Activated CD4-positive, alpha-beta T cell treated with anti-CD3 and anti-CD28 coated beads, Interleukin-2, amount 10 ng/mL, durations not matched to agents 7 days and 5 days (primary cell): ENCODE results near the gene DDB1. TPM values are rescaled to one million over a fixed set of nuclear protein-coding genes. Genes with fewer than 3 reads are reported as not detected.

Experiments used
- CTCF ChIA-PET: fragments of 350-600 bp; sonication (Branson Sonifier 250); formaldehyde crosslinking; loops from one replicate; lab custom pipeline; 2021; ENCODE audit warnings: antibody characterized with exemption; lab: Charles Lee
- POLR2A ChIA-PET: fragments of 350-600 bp; sonication (Branson Sonifier 250); formaldehyde crosslinking; loops from one replicate; lab custom pipeline; 2021; ENCODE audit warnings: antibody characterized with exemption; lab: Charles Lee
- DNase-seq: peaks from one replicate; pipeline ENCODE4 v3.0.0-alpha.2; 2020
- H3K27ac Mint-ChIP-seq: one replicate; pipeline ENCODE4 v1.8.0; 2021; ENCODE audit warnings: mild to moderate bottlenecking, moderate library complexity, mixed read lengths
- H3K27me3 Mint-ChIP-seq: one replicate; pipeline ENCODE4 v1.8.0; 2021; ENCODE audit warnings: mixed read lengths
- H3K36me3 Mint-ChIP-seq: one replicate; pipeline ENCODE4 v1.8.0; 2021; ENCODE audit warnings: low read depth, mixed read lengths
- H3K4me1 Mint-ChIP-seq: one replicate; pipeline ENCODE4 v1.8.0; 2021; ENCODE audit warnings: mixed read lengths
- H3K4me3 Mint-ChIP-seq: one replicate; pipeline ENCODE4 v1.8.0; 2021; ENCODE audit warnings: mild to moderate bottlenecking, moderate library complexity, mixed read lengths
- H3K9me3 Mint-ChIP-seq: one replicate; pipeline ENCODE4 v1.8.0; 2021; ENCODE audit warnings: mixed read lengths
- total RNA-seq, 2 experiments: library from RNA; stranded (reverse); gene quantifications; one replicate each; pipeline ENCODE4 v1.2.3, GENCODE V29; 2021

DDB1 gene
- total RNA-seq, 2 experiments from 2014 or later: 207 to 222 TPM

DNA sequence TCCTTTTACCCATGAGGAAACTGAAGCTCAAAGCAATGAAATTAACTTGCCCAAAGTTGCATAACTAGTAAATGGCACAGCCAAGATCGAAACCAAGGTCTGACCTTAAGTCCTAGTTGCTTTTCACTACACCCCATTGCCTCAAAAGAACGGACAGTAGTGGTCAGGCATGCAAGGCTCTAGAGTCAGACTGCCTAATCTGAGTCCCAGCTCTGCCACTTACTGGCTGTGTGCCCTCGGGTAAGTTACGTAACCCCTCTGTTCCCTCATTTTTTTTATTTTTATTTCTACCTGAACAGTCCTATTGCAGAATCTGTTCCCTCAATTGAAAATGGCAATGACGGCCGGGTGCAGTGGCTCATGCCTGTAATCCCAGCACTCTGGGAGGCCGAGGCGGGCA, 19.1 kb upstream of the DDB1 start:
- no peak for DNase-seq
- ChIA-PET POLR2A (no interaction called here), CTCF (interaction anchor here (0.7 to 2.3 kb wide), 2 partner anchors 16 to 33 kb away, joined by 3 to 9 read pairs; no protein-coding TSS in a partner anchor)
- Mint-ChIP-seq H3K4me3 (no peak overlapping the region), H3K4me1 (peaks cover 4% of the 10 kb centered on the region), H3K9me3 (no peaks in the 10 kb centered on the region), H3K27me3 (no peaks in the 10 kb centered on the region), H3K36me3 (peaks cover 21% of the 10 kb centered on the region), H3K27ac (no peak overlapping the region)

DNA sequence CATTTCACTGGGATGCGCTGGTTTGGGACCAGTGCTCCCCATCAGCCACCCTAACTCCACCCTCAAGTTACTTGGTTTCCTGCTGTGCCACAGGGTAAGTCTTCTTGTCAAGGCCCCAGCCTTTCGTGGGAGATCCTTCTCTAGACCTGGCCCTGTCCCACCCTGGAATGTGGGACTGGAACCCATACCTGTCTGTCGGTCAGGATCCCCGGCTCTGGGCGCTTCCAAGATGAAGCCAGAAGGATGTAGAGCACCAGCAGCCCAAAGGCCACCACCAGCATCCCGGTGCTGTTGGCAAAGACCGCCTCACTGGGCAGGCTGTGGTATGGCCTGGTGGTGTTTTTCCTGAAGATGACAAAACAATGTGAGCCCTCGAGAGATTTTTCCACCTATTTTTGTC, 17.9 kb upstream of the DDB1 start:
- CTCF ChIA-PET: interaction anchor here (2.3 kb wide), 1 partner anchor 15 kb away, joined by 9 read pairs; no protein-coding TSS in a partner anchor

DNA sequence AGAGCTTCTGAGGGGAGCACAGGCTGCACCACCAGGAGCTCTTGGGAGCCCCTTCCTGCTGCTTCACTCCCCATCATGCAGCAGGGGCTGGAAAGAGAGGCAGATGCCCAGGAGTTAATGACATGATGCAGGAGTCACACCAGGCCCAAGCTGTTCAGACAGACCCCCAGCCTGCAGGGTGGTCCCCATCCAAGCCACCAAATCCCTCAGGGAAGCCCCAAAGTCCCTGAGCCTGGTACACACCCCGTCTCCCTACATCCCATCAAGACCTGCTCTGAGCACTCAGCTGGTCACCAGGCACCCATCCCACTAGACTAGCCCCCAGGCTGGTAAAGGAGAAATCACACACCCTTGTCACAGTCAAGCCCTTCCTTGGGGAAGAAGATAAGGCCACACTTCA, 17.4 kb upstream of the DDB1 start:
- ChIA-PET CTCF (interaction anchor here (2.3 kb wide), 1 partner anchor 14 kb away, joined by 9 read pairs; no protein-coding TSS in a partner anchor), POLR2A (no interaction called here)
- H3K36me3 Mint-ChIP-seq: peaks cover 14% of the 10 kb centered on the region
- H3K27me3 Mint-ChIP-seq: no peaks in the 10 kb centered on the region
- no peak overlapping the region for H3K27ac Mint-ChIP-seq
- no peak overlapping the region for H3K4me3 Mint-ChIP-seq
- no peaks in the 10 kb centered on the region for H3K9me3 Mint-ChIP-seq
- peaks cover 4% of the 10 kb centered on the region for H3K4me1 Mint-ChIP-seq
- DNase-seq: no peak

More for the DNA sequence above, 17.9 kb upstream of the DDB1 start:
- peaks cover 14% of the 10 kb centered on the region for H3K36me3 Mint-ChIP-seq
- no peak overlapping the region for H3K4me3 Mint-ChIP-seq
- no peaks in the 10 kb centered on the region for H3K27me3 Mint-ChIP-seq
- DNase-seq: no peak
- POLR2A ChIA-PET: no interaction called here
- H3K9me3 Mint-ChIP-seq: no peaks in the 10 kb centered on the region
- peaks cover 4% of the 10 kb centered on the region for H3K4me1 Mint-ChIP-seq
- no peak overlapping the region for H3K27ac Mint-ChIP-seq

DNA sequence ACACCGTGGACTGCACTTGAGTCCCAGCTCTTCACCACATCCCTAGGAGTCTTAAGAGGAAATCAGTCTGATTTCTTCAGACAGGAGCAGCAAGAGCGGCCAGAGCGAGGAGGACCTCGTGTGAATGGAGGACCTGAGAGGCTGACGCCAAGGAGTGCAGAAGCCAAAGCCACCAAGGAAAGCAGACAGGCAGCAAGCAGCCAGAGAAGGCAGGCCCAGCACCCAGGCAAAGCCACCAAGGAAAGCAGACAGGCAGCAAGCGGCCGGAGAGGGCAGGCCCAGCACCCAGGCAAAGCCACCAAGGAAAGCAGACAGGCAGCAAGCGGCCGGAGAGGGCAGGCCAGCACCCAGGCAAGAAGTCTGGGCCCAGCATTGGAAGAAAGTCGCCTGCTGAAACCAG, 17.0 kb upstream of the DDB1 start:
- POLR2A ChIA-PET: no interaction called here
- Mint-ChIP-seq H3K27ac (peak overlapping the region; percentile 31), H3K4me3 (no peak overlapping the region)

DNA sequence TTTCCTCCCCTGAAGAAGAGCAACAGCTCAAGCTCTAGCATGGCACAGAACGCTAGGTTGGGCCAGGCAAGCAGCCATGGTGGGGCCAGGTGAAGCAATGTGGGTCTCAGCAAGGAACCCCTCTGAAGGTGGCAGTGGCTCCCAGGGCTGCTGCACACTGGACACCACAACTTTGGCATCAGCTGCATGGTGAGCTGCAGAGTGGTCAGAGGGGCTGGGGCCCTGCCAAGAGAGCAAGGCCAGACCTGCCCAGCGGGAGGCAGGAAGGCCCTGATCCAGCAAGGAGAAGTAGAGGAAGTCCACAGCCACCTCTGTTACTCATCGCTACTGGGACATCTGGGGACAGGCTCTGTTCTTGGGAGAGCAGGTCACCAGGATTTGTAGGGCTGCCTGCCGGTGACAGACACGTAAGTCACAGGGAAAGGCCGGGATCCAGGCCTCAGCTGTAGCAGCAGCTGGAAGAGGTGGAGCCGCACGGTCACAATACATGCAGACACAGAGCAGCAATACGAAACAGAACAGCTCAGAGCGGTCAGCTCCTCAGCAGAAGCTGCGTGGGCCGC, 16.4 kb upstream of the DDB1 start:
- Mint-ChIP-seq H3K27ac (no peak overlapping the region), H3K36me3 (peaks cover 14% of the 10 kb centered on the region), H3K4me3 (no peak overlapping the region), H3K4me1 (peaks cover 4% of the 10 kb centered on the region), H3K9me3 (no peaks in the 10 kb centered on the region), H3K27me3 (no peaks in the 10 kb centered on the region)
- ChIA-PET POLR2A (no interaction called here), CTCF (interaction anchor here (0.8 to 2.9 kb wide), 2 partner anchors 9 to 13 kb away, joined by 3 to 16 read pairs; no protein-coding TSS in a partner anchor)
- no peak for DNase-seq

More for the DNA sequence above, 17.0 kb upstream of the DDB1 start:
- no peak for DNase-seq
- CTCF ChIA-PET: interaction anchor here (2.3 to 2.9 kb wide), 2 partner anchors 14 kb away, joined by 9 to 16 read pairs; no protein-coding TSS in a partner anchor
- Mint-ChIP-seq H3K9me3 (no peaks in the 10 kb centered on the region), H3K4me1 (peaks cover 4% of the 10 kb centered on the region), H3K27me3 (no peaks in the 10 kb centered on the region), H3K36me3 (peaks cover 14% of the 10 kb centered on the region)

GRCh38 chr11:61347916-61348461, 15.1 kb upstream of the DDB1 start:
- no peaks in the 10 kb centered on the region for H3K27me3 Mint-ChIP-seq
- H3K36me3 Mint-ChIP-seq: peaks cover 8% of the 10 kb centered on the region
- DNase-seq: no peak
- no peak overlapping the region for H3K27ac Mint-ChIP-seq
- ChIA-PET POLR2A (interaction anchor here (0.7 kb wide), 1 partner anchor 12 kb away, joined by 5 read pairs; no protein-coding TSS in a partner anchor), CTCF (interaction anchor here (0.8 to 2.9 kb wide), 8 partner anchors 9 to 42 kb away, joined by 3 to 16 read pairs (median 4); partner anchors contain the start of genes DDB1 and TKFC)
- peaks cover 4% of the 10 kb centered on the region for H3K4me1 Mint-ChIP-seq
- no peak overlapping the region for H3K4me3 Mint-ChIP-seq
- H3K9me3 Mint-ChIP-seq: no peaks in the 10 kb centered on the region

DNA sequence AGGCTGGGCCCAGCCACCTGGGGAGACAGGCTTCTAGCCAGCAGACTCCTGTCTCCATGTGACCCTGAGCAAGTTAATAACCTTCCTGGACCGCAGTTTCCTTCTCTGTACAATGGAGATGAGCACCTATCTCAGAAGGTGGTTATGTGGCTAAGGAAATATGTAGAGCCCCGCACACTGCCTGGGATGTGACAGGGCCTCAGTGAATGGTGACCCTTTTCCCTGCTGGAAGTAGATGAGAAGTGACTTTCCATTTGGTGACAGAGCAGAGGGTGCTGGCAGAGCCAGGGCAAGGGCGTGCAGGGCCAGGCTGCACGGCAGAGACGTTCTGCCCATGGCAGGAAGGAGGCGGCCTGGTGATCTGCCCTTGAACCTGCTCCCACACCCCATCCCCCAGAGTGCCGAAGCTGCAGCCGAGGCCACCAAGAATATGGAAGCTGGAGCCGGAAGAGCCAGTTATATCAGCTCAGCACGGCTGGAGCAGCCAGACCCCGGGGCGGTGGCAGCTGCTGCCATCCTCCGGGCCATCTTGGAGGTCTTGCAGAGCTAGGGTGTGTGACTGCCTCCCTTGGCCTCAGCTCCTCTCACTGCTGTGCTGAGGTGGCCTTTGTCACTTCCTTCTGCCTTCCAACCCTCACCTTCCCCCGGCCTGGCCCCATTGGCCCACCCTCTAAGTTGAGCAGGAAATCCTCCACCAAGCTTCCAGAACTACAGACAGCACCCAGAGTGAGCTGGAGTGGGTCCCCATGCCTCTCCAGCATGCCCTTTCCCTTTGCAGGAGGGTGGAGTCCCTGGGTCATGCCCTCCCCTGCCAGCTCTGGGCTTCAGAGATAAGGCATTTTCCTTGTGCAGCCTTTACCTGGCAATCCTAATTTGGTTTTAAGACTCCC, 13.3 kb upstream of the DDB1 start:
- Mint-ChIP-seq H3K4me3 (no peak overlapping the region), H3K27ac (peak overlapping the region; percentile 50), H3K9me3 (no peaks in the 10 kb centered on the region), H3K4me1 (peaks cover 4% of the 10 kb centered on the region), H3K36me3 (peaks cover 4% of the 10 kb centered on the region), H3K27me3 (no peaks in the 10 kb centered on the region)
- ChIA-PET POLR2A (interaction anchor here (0.6 kb wide), 1 partner anchor 57 kb away, joined by 5 read pairs; no protein-coding TSS in a partner anchor), CTCF (interaction anchor here (1.1 to 2.5 kb wide), 4 partner anchors 10 to 81 kb away, joined by 3 to 12 read pairs (median 3); no protein-coding TSS in a partner anchor)
- no peak for DNase-seq

DNA sequence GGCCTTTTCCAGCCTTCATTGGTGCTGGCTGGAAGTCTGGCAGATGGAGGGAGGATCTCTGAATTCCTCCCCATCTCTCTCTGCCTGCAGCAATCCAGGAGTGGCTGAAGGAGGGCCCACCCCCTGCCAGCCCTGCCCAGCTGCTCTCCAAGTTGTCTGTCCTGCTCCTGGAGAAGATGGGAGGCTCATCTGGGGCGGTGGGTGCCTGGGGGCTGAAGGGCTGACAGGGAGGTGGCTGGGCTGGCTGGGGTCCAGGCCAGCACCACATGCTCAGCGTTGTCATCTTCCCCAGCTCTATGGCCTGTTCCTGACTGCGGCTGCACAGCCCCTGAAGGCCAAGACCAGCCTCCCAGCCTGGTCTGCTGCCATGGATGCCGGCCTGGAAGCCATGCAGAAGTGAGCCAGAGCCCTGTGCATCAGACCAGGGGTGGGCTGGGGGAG, 12.3 kb upstream of the DDB1 start:
- no peaks in the 10 kb centered on the region for H3K27me3 Mint-ChIP-seq
- CTCF ChIA-PET: interaction anchor here (0.9 to 2.5 kb wide), 2 partner anchors 9 to 20 kb away, joined by 3 to 12 read pairs; no protein-coding TSS in a partner anchor
- POLR2A ChIA-PET: no interaction called here
- H3K4me3 Mint-ChIP-seq: no peak overlapping the region
- peaks cover 4% of the 10 kb centered on the region for H3K36me3 Mint-ChIP-seq
- H3K4me1 Mint-ChIP-seq: peaks cover 4% of the 10 kb centered on the region
- no peak for DNase-seq
- H3K9me3 Mint-ChIP-seq: no peaks in the 10 kb centered on the region
- no peak overlapping the region for H3K27ac Mint-ChIP-seq

- H3K27ac Mint-ChIP-seq: peak overlapping the region; percentile 55
- ChIA-PET POLR2A (no interaction called here), CTCF (interaction anchor here (0.6 to 2.5 kb wide), 3 partner anchors 8 to 30 kb away, joined by 3 to 12 read pairs (median 3); no protein-coding TSS in a partner anchor)
- no peak for DNase-seq
- H3K4me3 Mint-ChIP-seq: no peak overlapping the region
- no peaks in the 10 kb centered on the region for H3K27me3 Mint-ChIP-seq
- no peaks in the 10 kb centered on the region for H3K9me3 Mint-ChIP-seq
- H3K36me3 Mint-ChIP-seq: no peaks in the 10 kb centered on the region
- H3K4me1 Mint-ChIP-seq: peaks cover 2% of the 10 kb centered on the region
Observed at GRCh38 chr11:61343792-61344745, 11.2 kb upstream of the DDB1 start.

DNA sequence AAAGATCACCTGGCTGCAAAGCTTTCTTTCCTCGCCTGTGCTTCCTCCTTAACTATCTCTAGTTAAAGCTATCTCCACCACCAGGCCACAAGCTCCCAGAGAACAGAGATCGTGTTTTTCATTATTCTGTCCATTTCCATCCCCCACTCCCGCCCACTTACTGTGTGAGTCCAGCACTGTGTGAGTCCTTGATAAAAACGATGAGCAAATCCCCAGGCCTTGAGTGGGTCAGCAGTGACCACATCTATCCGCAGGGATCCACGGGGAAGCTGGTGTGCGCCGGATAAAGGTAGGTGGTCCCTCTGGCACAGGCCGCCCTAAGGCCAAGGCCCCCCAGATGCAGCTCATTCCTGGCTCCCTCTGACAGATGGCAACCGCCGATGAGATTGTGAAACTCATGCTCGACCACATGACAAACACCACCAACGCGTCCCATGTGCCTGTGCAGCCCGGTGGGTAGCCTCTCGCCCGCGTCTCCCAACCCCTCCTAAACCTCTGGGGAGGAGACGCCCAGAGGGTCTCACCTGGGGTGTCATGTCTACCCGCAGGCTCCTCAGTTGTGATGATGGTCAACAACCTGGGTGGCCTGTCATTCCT, 9.4 kb upstream of the DDB1 start:
- Mint-ChIP-seq H3K4me3 (no peak overlapping the region), H3K27me3 (no peaks in the 10 kb centered on the region), H3K9me3 (no peaks in the 10 kb centered on the region), H3K27ac (no peak overlapping the region), H3K36me3 (no peaks in the 10 kb centered on the region), H3K4me1 (peaks cover 2% of the 10 kb centered on the region)
- ChIA-PET CTCF (interaction anchor here (1.2 to 1.4 kb wide), 3 partner anchors 19 to 43 kb away, joined by 3 to 5 read pairs (median 5); partner anchors contain the start of gene CYB561A3), POLR2A (no interaction called here)
- no peak for DNase-seq

- peaks cover 6% of the 10 kb centered on the region for H3K4me1 Mint-ChIP-seq
- H3K27me3 Mint-ChIP-seq: no peaks in the 10 kb centered on the region
- H3K9me3 Mint-ChIP-seq: no peaks in the 10 kb centered on the region
- H3K4me3 Mint-ChIP-seq: no peak overlapping the region
- H3K27ac Mint-ChIP-seq: no peak overlapping the region
- ChIA-PET POLR2A (no interaction called here), CTCF (interaction anchor here (0.6 to 1.4 kb wide), 4 partner anchors 20 to 44 kb away, joined by 3 to 5 read pairs (median 4); partner anchors contain the start of gene CYB561A3)
- DNase-seq: no peak
- no peaks in the 10 kb centered on the region for H3K36me3 Mint-ChIP-seq
Observed at GRCh38 chr11:61341706-61342105, 8.8 kb upstream of the DDB1 start.
